Keratinocyte (primary cell): ENCODE results near the gene PSMF1. TPM values are rescaled to one million over a fixed set of nuclear protein-coding genes. Genes with fewer than 3 reads are reported as not detected.

Source experiments
- DNase-seq: peaks from one replicate; pipeline ENCODE4 v3.0.0-alpha.2; 2011; ENCODE audit warnings: low read depth, missing footprints, low spot score
- FAIRE-seq: peaks from 2 replicates; lab custom pipeline; 2011; peaks lifted over from hg19 to GRCh38; lab: Jason Lieb, UNC
- H2AFZ ChIP-seq: 2 replicates; pipeline ENCODE4 v1.6.0; 2012; ENCODE audit warnings: low read length, control low read depth, inconsistent platforms; ENCODE audit not compliant: control insufficient read depth
- H3K27ac ChIP-seq: 2 replicates; pipeline ENCODE4 v1.5.1; 2011; ENCODE audit warnings: low read length; ENCODE audit not compliant: control insufficient read depth, insufficient read depth
- H3K27me3 ChIP-seq: 3 replicates; pipeline ENCODE4 v1.6.0; 2011; ENCODE audit warnings: low read length; ENCODE audit not compliant: control insufficient read depth, insufficient read depth; ENCODE audit errors: extremely low read depth
- H3K36me3 ChIP-seq, 2 experiments: 2 replicates in 1 of 2; 3 replicates in 1 of 2; pipeline ENCODE4 v1.5.1; 2011; ENCODE audit warnings: low read length in 2 of 2, mild to moderate bottlenecking in 1 of 2; ENCODE audit not compliant: control insufficient read depth in 2 of 2, insufficient read depth in 2 of 2; ENCODE audit errors: extremely low read depth in 1 of 2
- H3K4me1 ChIP-seq: 3 replicates; pipeline ENCODE4 v1.5.1; 2011; ENCODE audit warnings: low read length; ENCODE audit not compliant: control insufficient read depth, insufficient read depth; ENCODE audit errors: extremely low read depth
- H3K4me2 ChIP-seq: 3 replicates; pipeline ENCODE4 v1.6.0; 2011; ENCODE audit warnings: low read depth, low read length; ENCODE audit not compliant: control insufficient read depth, insufficient read depth; ENCODE audit errors: extremely low read depth
- H3K4me3 ChIP-seq, 3 experiments: fragments of 200-600 bp in 1 of 3; sonication (generic) in 1 of 3; 2 replicates in 2 of 3; 3 replicates in 1 of 3; pipeline ENCODE4 v1.5.1; 2011 to 2016; ENCODE audit warnings: low read length in 3 of 3, mild to moderate bottlenecking in 3 of 3, control low read depth in 2 of 3, inconsistent platforms in 1 of 3, low read depth in 1 of 3, mixed read lengths in 1 of 3, mixed run types in 1 of 3, moderate library complexity in 1 of 3; ENCODE audit not compliant: control insufficient read depth in 2 of 3, insufficient read depth in 2 of 3; ENCODE audit errors: extremely low read depth in 1 of 3
- H3K79me2 ChIP-seq: 2 replicates; pipeline ENCODE4 v1.6.0; 2012; ENCODE audit warnings: low read length; ENCODE audit not compliant: control insufficient read depth, insufficient read depth
- H3K9ac ChIP-seq: 3 replicates; pipeline ENCODE4 v1.6.0; 2011; ENCODE audit warnings: low read length; ENCODE audit not compliant: control insufficient read depth, insufficient read depth; ENCODE audit errors: extremely low read depth
- H3K9me1 ChIP-seq: 3 replicates; pipeline ENCODE4 v1.6.0; 2011; ENCODE audit warnings: low read length; ENCODE audit not compliant: control insufficient read depth, insufficient read depth; ENCODE audit errors: extremely low read depth
- H3K9me3 ChIP-seq: 2 replicates; pipeline ENCODE4 v1.5.1; 2012; ENCODE audit warnings: low read depth, low read length; ENCODE audit not compliant: control insufficient read depth
- H4K20me1 ChIP-seq: 3 replicates; pipeline ENCODE4 v1.6.0; 2011; ENCODE audit warnings: low read length; ENCODE audit not compliant: control insufficient read depth, insufficient read depth; ENCODE audit errors: extremely low read depth
- EZH2 ChIP-seq: IDR thresholded peaks from one replicate; pipeline ENCODE4 v1.6.1; 2012; ENCODE audit warnings: inconsistent platforms, mild to moderate bottlenecking, low read length, moderate library complexity
- dilution Hi-C: fragments of 300-500 bp; cut with MboI; formaldehyde crosslinking; loops from one replicate; pipeline ENCODE4 v1.7.0; 2020; ENCODE audit warnings: low sequenced_read_pairs; ENCODE audit not compliant: extremely low pct_ligation_motif_present
- polyA plus RNA-seq, 5 experiments: library from polyadenylated mRNA; depleted of rRNA in 3 of 5; stranded (reverse) in 3 of 5; stranded (forward) in 1 of 5; unstranded in 1 of 5; fragments of >200 nt; gene quantifications; 1 replicate in 1 of 5; 2 replicates in 3 of 5; 3 replicates in 1 of 5; pipeline versions ENCODE4 v1.2.1 to v1.2.3, GENCODE V29; 2011 to 2012; ENCODE audit warnings: missing spikeins in 2 of 5, low read depth in 1 of 5, low replicate concordance in 1 of 5
- TF ChIP-seq, protein P1 (sequence below), 3 experiments: IDR thresholded peaks in 1 of 3; conservative IDR thresholded peaks in 1 of 3; optimal IDR thresholded peaks in 1 of 3; 2 replicates in 2 of 3; 3 replicates in 1 of 3; pipeline versions ENCODE3 to v1.5.1; 2011; ENCODE audit warnings: low read length in 3 of 3, mild to moderate bottlenecking in 3 of 3, moderate library complexity in 2 of 3, control low read depth in 1 of 3, inconsistent platforms in 1 of 3; ENCODE audit not compliant: insufficient read depth in 2 of 3; ENCODE audit errors: extremely low read depth in 1 of 3

Gene PSMF1
- polyA plus RNA-seq, 1 donor (not counting 4 experiments of a cell fraction or from before 2014, with no cell fraction given), result 58.5 TPM

DNA sequence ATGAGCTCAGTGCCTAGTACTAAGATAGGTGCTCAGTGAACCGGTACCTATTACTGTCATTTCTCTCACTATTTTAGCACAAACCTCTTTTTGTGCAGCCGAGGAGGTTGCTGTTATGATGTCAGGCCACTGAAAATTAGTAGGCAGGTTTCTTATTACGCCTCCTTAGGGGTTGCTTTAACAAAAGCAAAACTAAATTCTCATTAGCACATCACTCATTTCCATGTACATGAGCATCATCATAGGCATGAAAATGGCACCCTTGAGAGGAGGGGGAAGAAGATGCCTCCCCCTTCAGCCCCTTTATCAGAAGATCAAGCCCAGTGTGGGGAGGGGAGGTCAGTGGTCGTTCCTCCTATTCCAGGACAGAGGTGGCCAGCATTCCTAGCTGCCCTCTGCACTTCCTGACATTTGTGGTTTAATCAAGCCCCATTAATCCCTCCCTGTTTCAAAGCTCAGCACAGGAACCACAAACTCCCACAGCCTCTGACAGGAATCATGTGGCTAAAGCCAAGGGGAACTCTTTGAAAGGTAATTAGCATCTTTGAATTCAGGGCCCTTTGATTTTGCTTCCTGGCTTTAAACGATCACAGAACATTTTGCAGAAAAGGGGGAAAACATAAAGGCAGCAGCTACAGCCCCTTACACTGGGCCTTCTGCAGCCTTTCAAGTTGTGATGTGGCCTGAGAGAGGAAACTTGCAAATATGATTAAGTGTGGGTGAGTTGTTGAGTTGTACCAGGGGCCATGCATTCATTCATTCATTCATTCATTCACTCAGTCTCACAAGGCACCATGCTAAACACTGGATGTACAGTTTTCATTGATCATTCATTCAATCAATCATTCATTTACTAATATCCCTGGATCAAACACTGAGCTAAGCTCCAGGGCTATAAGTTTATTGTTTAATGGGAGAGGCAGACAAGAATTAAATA is 31.9 kb upstream of the PSMF1 start:
- Histone ChIP-seq H3K4me1 (no peaks in the 10 kb centered on the region), H3K79me2 (no peaks in the 10 kb centered on the region), H3K27ac (no peak overlapping the region), H2AFZ (no peak overlapping the region), H3K4me3 (no peak overlapping the region), H3K9ac (no peak overlapping the region), H4K20me1 (no peaks in the 10 kb centered on the region), H3K9me3 (no peaks in the 10 kb centered on the region), H3K27me3 (no peaks in the 10 kb centered on the region), H3K4me2 (no peak overlapping the region), H3K36me3 (no peaks in the 10 kb centered on the region), H3K9me1 (no peaks in the 10 kb centered on the region)
- FAIRE-seq, result no peak
- dilution Hi-C loops, result no loop called here
- DNase-seq, result no peak
- no peak for TF ChIP-seq EZH2
- TF ChIP-seq, protein P1, sequence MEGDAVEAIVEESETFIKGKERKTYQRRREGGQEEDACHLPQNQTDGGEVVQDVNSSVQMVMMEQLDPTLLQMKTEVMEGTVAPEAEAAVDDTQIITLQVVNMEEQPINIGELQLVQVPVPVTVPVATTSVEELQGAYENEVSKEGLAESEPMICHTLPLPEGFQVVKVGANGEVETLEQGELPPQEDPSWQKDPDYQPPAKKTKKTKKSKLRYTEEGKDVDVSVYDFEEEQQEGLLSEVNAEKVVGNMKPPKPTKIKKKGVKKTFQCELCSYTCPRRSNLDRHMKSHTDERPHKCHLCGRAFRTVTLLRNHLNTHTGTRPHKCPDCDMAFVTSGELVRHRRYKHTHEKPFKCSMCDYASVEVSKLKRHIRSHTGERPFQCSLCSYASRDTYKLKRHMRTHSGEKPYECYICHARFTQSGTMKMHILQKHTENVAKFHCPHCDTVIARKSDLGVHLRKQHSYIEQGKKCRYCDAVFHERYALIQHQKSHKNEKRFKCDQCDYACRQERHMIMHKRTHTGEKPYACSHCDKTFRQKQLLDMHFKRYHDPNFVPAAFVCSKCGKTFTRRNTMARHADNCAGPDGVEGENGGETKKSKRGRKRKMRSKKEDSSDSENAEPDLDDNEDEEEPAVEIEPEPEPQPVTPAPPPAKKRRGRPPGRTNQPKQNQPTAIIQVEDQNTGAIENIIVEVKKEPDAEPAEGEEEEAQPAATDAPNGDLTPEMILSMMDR (optimal IDR thresholded peaks at IDR 0.05 in 1 of 3, IDR thresholded peaks at IDR 0.05 in 1 of 3, conservative IDR thresholded peaks at IDR 0.05 in 1 of 3; ENCODE audit: extremely low read depth in 1 of 3, insufficient read depth in 2 of 3, low read length in 3 of 3), result no peak

DNA sequence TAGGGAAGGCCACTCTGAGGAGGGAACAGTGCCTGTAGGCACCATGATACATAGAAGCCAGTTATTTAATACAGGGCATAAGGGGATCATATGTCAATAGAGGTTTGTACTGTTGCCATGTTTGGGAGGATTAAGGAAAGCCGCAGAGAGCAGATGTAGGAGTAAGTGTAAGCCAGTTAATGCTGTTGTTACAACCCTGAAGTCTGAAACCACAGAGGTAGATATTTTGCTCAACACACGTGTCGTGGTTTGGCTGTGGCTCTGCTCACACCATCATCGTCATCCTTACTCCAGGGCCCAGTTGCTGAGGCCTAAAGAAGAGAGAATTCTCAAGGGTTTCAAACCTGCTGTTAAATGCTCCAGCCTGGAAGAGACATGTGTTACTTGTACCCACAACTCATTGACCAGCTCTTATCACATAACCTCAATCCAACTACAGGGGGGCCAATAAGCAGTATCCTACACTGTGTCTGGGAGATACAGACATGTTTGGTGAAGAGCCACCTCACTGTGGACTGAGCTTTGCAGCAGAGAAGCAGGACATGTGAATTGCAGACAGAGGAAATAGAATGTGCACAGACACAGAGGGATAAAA is 31.0 kb upstream of the PSMF1 start:
- Histone ChIP-seq H3K9me1 (no peaks in the 10 kb centered on the region), H3K9me3 (no peaks in the 10 kb centered on the region), H3K79me2 (no peaks in the 10 kb centered on the region), H2AFZ (no peak overlapping the region), H3K36me3 (no peaks in the 10 kb centered on the region), H3K27ac (no peak overlapping the region), H4K20me1 (no peaks in the 10 kb centered on the region), H3K9ac (no peak overlapping the region), H3K4me3 (no peak overlapping the region), H3K27me3 (no peaks in the 10 kb centered on the region), H3K4me2 (no peak overlapping the region), H3K4me1 (no peaks in the 10 kb centered on the region)
- FAIRE-seq, result no peak
- no peak for DNase-seq
- TF ChIP-seq, protein P1 (optimal IDR thresholded peaks at IDR 0.05 in 1 of 3, IDR thresholded peaks at IDR 0.05 in 1 of 3, conservative IDR thresholded peaks at IDR 0.05 in 1 of 3; ENCODE audit: extremely low read depth in 1 of 3, insufficient read depth in 2 of 3, low read length in 3 of 3), result no peak
- no peak for TF ChIP-seq EZH2
- dilution Hi-C loops, result no loop called here
